K562 (cell line): ENCODE data around the gene CDCA7L.

Source experiments
- CBX5 ChIP-seq: IDR thresholded peaks from 2 replicates; pipeline ENCODE4 v1.6.1; 2014; ENCODE audit warnings: low read depth, borderline replicate concordance
- JUND ChIP-seq, 2 experiments: IDR thresholded peaks; 2 replicates in 1 of 2; 3 replicates in 1 of 2; pipeline ENCODE4 v1.6.1; 2011; ENCODE audit warnings: borderline replicate concordance in 2 of 2, low read depth in 2 of 2, low read length in 2 of 2, improper control_type of control experiment in 1 of 2, missing biosample characterization in 1 of 2, missing genetic modification characterization in 1 of 2, missing genetic modification reagents in 1 of 2
- RBM22 ChIP-seq: fragments of 200-400 bp; formaldehyde crosslinking; IDR thresholded peaks from 2 replicates; pipeline ENCODE4 v1.6.1; 2018; ENCODE audit warnings: low read length, low read depth; ENCODE audit not compliant: poor library complexity, severe bottlenecking
- TF ChIP-seq, protein P1 (sequence below), 2 experiments: IDR thresholded peaks; 2 replicates each; pipeline ENCODE4 v1.6.1; 2011; ENCODE audit warnings: borderline replicate concordance in 1 of 2, control low read depth in 1 of 2, low read depth in 1 of 2, low read length in 1 of 2, mild to moderate bottlenecking in 1 of 2, mixed read lengths in 1 of 2, moderate library complexity in 1 of 2; ENCODE audit not compliant: insufficient read depth in 1 of 2, insufficient read length in 1 of 2, poor library complexity in 1 of 2, severe bottlenecking in 1 of 2; ENCODE audit errors: extremely low read depth in 1 of 2
- TF ChIP-seq, protein P2 (sequence below): fragments of 450-650 bp; IDR thresholded peaks from 2 replicates; pipeline ENCODE4 v1.7.0; 2016; ENCODE audit warnings: borderline replicate concordance
- TF ChIP-seq, protein P3 (sequence below), 2 experiments: fragments of 450-650 bp; formaldehyde crosslinking in 1 of 2; IDR thresholded peaks; 2 replicates each; pipeline versions ENCODE4 v1.4.0 to v1.6.1; 2014 to 2020; ENCODE audit warnings: mild to moderate bottlenecking in 2 of 2, borderline replicate concordance in 1 of 2, low read depth in 1 of 2
- TF ChIP-seq, protein P4 (sequence below): sonication (generic); formaldehyde crosslinking; IDR thresholded peaks from 2 replicates; pipeline ENCODE4 v1.8.0; 2022; ENCODE audit warnings: mild to moderate bottlenecking, missing genetic modification reagents
- TF ChIP-seq, protein P5 (sequence below), 3 experiments: IDR thresholded peaks in 2 of 3; conservative IDR thresholded peaks in 1 of 3; 2 replicates each; pipeline ENCODE4 v1.5.1; 2011 to 2012; ENCODE audit warnings: low read length in 3 of 3, mild to moderate bottlenecking in 3 of 3, control low read depth in 2 of 3, improper control_type of control experiment in 1 of 3, inconsistent platforms in 1 of 3, low read depth in 1 of 3, mixed read lengths in 1 of 3, moderate library complexity in 1 of 3; ENCODE audit not compliant: insufficient read depth in 2 of 3
- TF ChIP-seq, protein P6 (sequence below): fragments of 450-650 bp; IDR thresholded peaks from 2 replicates; pipeline ENCODE4 v1.6.1; 2016; ENCODE audit warnings: missing biosample characterization, missing genetic modification characterization

DNA sequence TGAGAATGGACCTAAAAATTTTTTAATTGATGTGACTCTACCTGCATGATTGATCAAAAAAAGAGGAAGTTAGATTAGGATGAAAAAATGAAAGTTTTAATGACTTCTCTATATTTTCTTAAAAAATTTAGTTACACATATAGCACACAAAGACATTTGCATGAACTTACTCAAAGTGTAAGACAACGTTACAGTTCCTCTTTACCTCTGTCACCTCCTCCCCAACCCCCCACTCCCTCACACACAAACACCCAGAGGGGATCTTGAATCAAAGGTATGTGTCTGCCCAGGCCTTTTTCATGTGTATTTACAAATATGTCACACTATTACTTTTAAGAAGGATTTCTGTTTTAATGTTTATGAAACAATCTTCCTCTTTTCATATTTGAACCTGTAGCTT is 20.6 kb upstream of the CDCA7L start:
- TF ChIP-seq JUND (IDR thresholded peaks at IDR 0.05; ENCODE audit: borderline replicate concordance, low read depth, low read length): no peak
- no peak for TF ChIP-seq JUND (tag; IDR thresholded peaks at IDR 0.05; ENCODE audit: borderline replicate concordance, low read depth, low read length)
- TF ChIP-seq, protein P1, sequence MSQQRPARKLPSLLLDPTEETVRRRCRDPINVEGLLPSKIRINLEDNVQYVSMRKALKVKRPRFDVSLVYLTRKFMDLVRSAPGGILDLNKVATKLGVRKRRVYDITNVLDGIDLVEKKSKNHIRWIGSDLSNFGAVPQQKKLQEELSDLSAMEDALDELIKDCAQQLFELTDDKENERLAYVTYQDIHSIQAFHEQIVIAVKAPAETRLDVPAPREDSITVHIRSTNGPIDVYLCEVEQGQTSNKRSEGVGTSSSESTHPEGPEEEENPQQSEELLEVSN (IDR thresholded peaks at IDR 0.05; ENCODE audit: borderline replicate concordance in 1 of 2, extremely low read depth in 1 of 2, insufficient read depth in 1 of 2, insufficient read length in 1 of 2, low read depth in 1 of 2, low read length in 1 of 2, poor library complexity in 1 of 2, severe bottlenecking in 1 of 2): no peak
- TF ChIP-seq CBX5: no peak
- TF ChIP-seq, protein P2, sequence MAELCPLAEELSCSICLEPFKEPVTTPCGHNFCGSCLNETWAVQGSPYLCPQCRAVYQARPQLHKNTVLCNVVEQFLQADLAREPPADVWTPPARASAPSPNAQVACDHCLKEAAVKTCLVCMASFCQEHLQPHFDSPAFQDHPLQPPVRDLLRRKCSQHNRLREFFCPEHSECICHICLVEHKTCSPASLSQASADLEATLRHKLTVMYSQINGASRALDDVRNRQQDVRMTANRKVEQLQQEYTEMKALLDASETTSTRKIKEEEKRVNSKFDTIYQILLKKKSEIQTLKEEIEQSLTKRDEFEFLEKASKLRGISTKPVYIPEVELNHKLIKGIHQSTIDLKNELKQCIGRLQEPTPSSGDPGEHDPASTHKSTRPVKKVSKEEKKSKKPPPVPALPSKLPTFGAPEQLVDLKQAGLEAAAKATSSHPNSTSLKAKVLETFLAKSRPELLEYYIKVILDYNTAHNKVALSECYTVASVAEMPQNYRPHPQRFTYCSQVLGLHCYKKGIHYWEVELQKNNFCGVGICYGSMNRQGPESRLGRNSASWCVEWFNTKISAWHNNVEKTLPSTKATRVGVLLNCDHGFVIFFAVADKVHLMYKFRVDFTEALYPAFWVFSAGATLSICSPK: no peak
- TF ChIP-seq, protein P3, sequence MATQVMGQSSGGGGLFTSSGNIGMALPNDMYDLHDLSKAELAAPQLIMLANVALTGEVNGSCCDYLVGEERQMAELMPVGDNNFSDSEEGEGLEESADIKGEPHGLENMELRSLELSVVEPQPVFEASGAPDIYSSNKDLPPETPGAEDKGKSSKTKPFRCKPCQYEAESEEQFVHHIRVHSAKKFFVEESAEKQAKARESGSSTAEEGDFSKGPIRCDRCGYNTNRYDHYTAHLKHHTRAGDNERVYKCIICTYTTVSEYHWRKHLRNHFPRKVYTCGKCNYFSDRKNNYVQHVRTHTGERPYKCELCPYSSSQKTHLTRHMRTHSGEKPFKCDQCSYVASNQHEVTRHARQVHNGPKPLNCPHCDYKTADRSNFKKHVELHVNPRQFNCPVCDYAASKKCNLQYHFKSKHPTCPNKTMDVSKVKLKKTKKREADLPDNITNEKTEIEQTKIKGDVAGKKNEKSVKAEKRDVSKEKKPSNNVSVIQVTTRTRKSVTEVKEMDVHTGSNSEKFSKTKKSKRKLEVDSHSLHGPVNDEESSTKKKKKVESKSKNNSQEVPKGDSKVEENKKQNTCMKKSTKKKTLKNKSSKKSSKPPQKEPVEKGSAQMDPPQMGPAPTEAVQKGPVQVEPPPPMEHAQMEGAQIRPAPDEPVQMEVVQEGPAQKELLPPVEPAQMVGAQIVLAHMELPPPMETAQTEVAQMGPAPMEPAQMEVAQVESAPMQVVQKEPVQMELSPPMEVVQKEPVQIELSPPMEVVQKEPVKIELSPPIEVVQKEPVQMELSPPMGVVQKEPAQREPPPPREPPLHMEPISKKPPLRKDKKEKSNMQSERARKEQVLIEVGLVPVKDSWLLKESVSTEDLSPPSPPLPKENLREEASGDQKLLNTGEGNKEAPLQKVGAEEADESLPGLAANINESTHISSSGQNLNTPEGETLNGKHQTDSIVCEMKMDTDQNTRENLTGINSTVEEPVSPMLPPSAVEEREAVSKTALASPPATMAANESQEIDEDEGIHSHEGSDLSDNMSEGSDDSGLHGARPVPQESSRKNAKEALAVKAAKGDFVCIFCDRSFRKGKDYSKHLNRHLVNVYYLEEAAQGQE (IDR thresholded peaks at IDR 0.05; ENCODE audit: borderline replicate concordance): no peak
- TF ChIP-seq, protein P3 (CRISPR knock-in tag; IDR thresholded peaks at IDR 0.05; ENCODE audit: low read depth): no peak
- TF ChIP-seq, protein P4, sequence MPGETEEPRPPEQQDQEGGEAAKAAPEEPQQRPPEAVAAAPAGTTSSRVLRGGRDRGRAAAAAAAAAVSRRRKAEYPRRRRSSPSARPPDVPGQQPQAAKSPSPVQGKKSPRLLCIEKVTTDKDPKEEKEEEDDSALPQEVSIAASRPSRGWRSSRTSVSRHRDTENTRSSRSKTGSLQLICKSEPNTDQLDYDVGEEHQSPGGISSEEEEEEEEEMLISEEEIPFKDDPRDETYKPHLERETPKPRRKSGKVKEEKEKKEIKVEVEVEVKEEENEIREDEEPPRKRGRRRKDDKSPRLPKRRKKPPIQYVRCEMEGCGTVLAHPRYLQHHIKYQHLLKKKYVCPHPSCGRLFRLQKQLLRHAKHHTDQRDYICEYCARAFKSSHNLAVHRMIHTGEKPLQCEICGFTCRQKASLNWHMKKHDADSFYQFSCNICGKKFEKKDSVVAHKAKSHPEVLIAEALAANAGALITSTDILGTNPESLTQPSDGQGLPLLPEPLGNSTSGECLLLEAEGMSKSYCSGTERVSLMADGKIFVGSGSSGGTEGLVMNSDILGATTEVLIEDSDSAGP (CRISPR knock-in tag): no peak
- TF ChIP-seq, protein P5, sequence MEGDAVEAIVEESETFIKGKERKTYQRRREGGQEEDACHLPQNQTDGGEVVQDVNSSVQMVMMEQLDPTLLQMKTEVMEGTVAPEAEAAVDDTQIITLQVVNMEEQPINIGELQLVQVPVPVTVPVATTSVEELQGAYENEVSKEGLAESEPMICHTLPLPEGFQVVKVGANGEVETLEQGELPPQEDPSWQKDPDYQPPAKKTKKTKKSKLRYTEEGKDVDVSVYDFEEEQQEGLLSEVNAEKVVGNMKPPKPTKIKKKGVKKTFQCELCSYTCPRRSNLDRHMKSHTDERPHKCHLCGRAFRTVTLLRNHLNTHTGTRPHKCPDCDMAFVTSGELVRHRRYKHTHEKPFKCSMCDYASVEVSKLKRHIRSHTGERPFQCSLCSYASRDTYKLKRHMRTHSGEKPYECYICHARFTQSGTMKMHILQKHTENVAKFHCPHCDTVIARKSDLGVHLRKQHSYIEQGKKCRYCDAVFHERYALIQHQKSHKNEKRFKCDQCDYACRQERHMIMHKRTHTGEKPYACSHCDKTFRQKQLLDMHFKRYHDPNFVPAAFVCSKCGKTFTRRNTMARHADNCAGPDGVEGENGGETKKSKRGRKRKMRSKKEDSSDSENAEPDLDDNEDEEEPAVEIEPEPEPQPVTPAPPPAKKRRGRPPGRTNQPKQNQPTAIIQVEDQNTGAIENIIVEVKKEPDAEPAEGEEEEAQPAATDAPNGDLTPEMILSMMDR (IDR thresholded peaks at IDR 0.05 in 2 of 3, conservative IDR thresholded peaks at IDR 0.05 in 1 of 3; ENCODE audit: insufficient read depth in 2 of 3, low read depth in 1 of 3, low read length in 3 of 3): no peak
- TF ChIP-seq, protein P6, sequence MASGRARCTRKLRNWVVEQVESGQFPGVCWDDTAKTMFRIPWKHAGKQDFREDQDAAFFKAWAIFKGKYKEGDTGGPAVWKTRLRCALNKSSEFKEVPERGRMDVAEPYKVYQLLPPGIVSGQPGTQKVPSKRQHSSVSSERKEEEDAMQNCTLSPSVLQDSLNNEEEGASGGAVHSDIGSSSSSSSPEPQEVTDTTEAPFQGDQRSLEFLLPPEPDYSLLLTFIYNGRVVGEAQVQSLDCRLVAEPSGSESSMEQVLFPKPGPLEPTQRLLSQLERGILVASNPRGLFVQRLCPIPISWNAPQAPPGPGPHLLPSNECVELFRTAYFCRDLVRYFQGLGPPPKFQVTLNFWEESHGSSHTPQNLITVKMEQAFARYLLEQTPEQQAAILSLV (tag): no peak
- no peak for TF ChIP-seq RBM22
